BE2C (cell line): ENCODE results near the gene POLD1.

Source experiments
- DNase-seq: peaks from one replicate; pipeline ENCODE4 v3.0.0-alpha.2; 2020
- H3K27me3 ChIP-seq: fragments of 250-450 bp; sonication (Bioruptor Pico); 2 replicates; pipeline ENCODE4 v1.5.1; 2020; ENCODE audit warnings: mild to moderate bottlenecking
- H3K36me3 ChIP-seq: fragments of 250-450 bp; sonication (Bioruptor Pico); 2 replicates; pipeline ENCODE4 v1.5.1; 2020; ENCODE audit warnings: mild to moderate bottlenecking
- H3K4me1 ChIP-seq: fragments of 250-450 bp; sonication (Bioruptor Pico); 2 replicates; pipeline ENCODE4 v1.5.1; 2020
- H3K4me3 ChIP-seq: 2 replicates; pipeline ENCODE4 v1.5.1; 2011; ENCODE audit warnings: low read depth, low read length
- H3K9me3 ChIP-seq: fragments of 250-450 bp; sonication (Bioruptor Pico); 2 replicates; pipeline ENCODE4 v1.5.1; 2020
- TF ChIP-seq, protein P1 (sequence below): IDR thresholded peaks from 2 replicates; pipeline ENCODE4 v1.5.1; 2012; ENCODE audit warnings: mild to moderate bottlenecking, low read depth, low read length

POLD1 gene

DNA sequence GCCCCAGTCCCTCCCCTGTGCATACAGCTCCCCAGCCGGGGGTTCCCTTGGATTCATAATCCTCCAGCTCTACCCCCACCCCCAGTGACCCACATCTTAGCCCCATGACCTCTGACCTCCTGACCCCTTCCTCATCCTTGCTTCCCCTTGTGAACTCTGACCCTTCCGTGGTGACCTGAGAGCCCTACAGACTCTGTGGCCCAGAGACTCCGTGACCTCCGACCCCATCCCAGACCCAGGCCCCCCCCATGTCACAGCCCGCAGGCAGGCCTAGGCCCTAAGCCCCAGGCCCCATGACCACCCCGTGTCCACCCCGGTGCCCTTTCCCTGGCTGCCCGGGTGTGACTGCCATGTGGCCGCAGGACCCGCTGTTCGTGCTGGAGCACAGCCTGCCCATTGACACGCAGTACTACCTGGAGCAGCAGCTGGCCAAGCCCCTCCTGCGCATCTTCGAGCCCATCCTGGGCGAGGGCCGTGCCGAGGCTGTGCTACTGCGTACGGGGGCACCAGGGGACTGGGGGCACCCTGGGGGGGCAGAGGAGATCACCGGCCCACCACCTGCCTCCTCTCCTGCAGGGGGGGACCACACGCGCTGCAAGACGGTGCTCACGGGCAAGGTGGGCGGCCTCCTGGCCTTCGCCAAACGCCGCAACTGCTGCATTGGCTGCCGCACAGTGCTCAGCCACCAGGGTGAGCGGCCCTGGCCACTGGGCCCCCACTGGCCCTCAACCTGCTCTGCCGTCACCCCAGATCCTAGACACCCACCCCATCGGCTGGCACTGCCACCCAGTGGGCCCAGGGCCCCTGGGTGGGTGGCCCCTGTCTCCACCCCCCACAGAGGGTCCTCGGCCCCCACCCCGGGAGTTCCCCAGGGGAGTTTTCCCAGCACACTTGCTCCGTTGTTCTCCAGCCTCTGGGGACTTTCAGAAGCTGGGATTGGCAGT is 32.2 kb downstream of the POLD1 start:
- Histone ChIP-seq H3K27me3 (no peaks in the 10 kb centered on the region), H3K4me1 (no peaks in the 10 kb centered on the region; the same call in 1 of the 2 replicates), H3K9me3 (no peaks in the 10 kb centered on the region; the same call in 1 of the 2 replicates), H3K36me3 (peaks cover 22% of the 10 kb centered on the region), H3K4me3 (no peak overlapping the region)
- TF ChIP-seq, protein P1, sequence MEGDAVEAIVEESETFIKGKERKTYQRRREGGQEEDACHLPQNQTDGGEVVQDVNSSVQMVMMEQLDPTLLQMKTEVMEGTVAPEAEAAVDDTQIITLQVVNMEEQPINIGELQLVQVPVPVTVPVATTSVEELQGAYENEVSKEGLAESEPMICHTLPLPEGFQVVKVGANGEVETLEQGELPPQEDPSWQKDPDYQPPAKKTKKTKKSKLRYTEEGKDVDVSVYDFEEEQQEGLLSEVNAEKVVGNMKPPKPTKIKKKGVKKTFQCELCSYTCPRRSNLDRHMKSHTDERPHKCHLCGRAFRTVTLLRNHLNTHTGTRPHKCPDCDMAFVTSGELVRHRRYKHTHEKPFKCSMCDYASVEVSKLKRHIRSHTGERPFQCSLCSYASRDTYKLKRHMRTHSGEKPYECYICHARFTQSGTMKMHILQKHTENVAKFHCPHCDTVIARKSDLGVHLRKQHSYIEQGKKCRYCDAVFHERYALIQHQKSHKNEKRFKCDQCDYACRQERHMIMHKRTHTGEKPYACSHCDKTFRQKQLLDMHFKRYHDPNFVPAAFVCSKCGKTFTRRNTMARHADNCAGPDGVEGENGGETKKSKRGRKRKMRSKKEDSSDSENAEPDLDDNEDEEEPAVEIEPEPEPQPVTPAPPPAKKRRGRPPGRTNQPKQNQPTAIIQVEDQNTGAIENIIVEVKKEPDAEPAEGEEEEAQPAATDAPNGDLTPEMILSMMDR = no peak
- no peak for DNase-seq

DNA sequence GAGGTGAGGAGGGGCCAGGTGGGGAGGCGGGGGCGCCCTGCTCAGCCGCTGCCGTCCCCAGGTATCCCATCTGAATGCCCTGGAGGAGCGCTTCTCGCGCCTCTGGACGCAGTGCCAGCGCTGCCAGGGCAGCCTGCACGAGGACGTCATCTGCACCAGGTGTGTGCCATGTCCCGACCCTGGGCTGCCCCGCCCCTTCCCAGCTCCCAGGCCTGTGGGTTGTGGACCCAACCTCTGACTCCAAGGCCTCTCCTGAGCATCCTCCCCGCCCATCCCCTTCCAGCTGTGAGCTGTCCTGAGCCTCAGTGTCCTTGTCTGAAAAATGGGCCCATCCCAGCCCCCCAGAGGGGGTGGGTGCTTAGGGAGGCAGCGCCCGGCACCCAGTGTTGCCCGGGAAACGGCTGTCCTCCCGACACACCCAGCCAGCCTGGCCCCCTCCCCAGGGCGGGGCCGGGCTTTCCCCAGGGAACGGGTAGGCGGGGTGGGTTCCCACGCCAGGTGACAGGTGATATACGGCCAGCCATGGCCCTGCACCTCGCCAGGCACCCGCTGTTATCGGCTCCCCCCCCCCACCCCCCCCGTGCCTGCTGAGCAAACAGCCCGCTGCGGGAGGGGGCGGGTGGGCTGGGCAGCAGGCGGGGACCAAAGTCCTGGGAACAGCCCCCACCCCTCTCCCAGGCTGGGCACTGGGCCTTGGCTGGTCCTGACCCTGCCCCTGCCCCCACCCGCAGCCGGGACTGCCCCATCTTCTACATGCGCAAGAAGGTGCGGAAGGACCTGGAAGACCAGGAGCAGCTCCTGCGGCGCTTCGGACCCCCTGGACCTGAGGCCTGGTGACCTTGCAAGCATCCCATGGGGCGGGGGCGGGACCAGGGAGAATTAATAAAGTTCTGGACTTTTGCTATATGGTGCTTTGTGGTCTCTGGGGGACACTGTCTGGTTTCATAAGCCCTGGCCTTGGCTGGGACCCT is 33.2 kb downstream of the POLD1 start:
- no peaks in the 10 kb centered on the region; the same call in 1 of the 2 replicates for H3K9me3 ChIP-seq
- TF ChIP-seq, protein P1 = no peak
- H3K4me3 ChIP-seq = no peak overlapping the region
- no peak for DNase-seq
- H3K36me3 ChIP-seq = peaks cover 22% of the 10 kb centered on the region
- no peaks in the 10 kb centered on the region for H3K27me3 ChIP-seq
- H3K4me1 ChIP-seq = no peaks in the 10 kb centered on the region; the same call in 1 of the 2 replicates

DNA sequence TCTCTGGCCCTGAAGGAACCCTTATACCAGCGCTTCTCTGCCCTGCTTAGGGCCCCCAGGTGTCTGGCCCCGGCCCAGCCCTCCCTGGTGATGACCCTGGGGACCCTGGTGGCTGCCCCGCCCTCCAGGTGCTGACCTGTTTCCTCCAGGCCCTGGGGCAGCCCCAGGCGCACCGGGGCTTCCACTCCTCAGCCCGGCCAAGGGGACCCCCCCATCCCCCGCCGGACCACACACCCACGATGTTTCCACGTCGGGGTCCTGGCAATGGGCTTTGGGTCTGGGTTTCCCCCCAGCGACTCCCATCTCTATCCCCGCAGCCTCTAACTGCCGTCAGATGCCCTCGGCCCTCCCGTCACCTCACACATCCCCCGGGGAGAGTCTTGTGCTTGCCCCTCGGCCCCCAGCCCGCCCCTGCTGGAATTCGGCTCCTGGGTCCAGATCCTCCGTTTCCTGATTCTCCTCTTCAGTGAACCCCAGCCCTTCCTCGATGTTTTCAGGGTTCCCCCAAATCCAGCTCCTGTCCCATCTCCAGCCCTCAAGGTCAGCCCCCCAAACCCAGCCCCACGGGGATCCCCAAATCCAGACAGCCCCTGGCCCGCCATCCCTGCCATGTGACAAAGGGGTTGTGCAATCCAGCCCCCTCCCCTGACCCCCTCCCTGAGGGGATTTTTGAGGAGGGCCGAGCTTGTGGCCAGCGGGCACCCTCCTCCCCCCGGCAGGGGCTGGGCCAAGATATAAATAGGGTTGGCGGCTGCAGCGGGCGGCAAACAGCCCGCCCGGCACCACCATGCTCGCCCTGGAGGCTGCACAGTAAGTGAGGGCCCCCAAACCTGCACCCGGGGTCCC is 34.3 kb downstream of the POLD1 start, which contains the start of gene SPIB:
TSS of gene SPIB (plus strand) at position 763 of the 846 bp plus-strand sequence. CDS start at position 788, 25 bp downstream.
- no peak for DNase-seq
- Histone ChIP-seq H3K9me3 (no peaks in the 10 kb centered on the region; the same call in 1 of the 2 replicates), H3K27me3 (no peaks in the 10 kb centered on the region), H3K4me3 (no peak within 1 kb of the TSS), H3K4me1 (no peaks in the 10 kb centered on the region; the same call in 1 of the 2 replicates), H3K36me3 (peaks cover 15% of the 10 kb centered on the region)
- TF ChIP-seq, protein P1 = no peak

DNA sequence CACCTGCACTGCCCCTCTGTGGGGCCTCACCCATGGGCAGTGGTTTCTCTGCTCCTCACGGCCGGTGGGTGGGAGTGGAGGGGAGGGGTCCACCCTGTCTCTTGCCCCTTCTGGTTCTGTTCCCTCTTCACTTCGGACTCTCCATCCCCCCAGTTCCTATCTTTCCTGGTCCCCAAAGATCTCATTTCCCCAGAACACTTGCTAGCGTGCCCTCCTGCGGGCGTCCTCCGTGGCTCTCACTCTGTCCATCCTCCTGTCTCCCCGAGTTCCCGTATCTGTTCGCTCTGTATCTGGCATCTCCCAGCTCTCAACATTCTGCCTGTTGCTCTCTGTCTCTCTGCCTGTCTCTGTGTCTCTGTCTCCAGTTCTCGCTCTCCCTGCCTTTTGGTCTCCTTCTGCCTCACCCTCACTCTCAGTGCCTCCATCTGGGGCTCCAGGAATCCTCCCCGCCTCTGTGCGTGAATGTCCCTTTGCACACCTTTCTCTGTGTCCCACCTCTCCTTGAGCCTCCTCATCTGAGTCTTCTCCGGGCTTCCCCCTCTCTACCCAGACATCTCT is 35.0 kb downstream of the POLD1 start:
- no peaks in the 10 kb centered on the region for H3K9me3 ChIP-seq
- TF ChIP-seq, protein P1 = no peak
- no peak for DNase-seq
- no peaks in the 10 kb centered on the region for H3K27me3 ChIP-seq
- no peaks in the 10 kb centered on the region; the same call in 1 of the 2 replicates for H3K4me1 ChIP-seq
- peaks cover 8% of the 10 kb centered on the region for H3K36me3 ChIP-seq
- H3K4me3 ChIP-seq = no peak overlapping the region

DNA sequence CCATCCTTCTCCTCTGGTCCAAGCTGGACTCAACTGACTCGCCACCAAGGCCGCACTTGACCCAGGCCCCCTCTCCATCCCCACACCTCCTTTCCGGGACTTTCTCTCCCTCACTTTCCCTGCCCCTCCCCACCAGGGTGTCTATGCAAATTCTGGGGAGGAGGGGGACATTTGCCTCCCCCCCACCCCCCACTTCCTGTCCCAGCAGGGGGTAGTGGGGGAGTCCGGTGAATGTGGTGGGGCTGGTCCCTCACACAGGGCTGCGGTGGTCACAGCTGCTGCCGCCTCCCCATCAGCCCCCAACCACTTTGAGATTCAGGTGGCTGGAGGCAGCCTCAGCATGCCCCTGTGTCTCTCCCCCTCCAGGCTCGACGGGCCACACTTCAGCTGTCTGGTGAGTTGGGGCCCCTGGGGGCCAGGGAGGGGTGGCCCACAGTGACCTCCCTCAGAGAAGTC is 35.5 kb downstream of the POLD1 start:
- H3K9me3 ChIP-seq = no peaks in the 10 kb centered on the region
- no peaks in the 10 kb centered on the region for H3K27me3 ChIP-seq
- TF ChIP-seq, protein P1 = no peak
- no peak overlapping the region for H3K4me3 ChIP-seq
- DNase-seq = no peak
- H3K36me3 ChIP-seq = peaks cover 3% of the 10 kb centered on the region
- H3K4me1 ChIP-seq = no peaks in the 10 kb centered on the region; the same call in 1 of the 2 replicates
